Keratinocyte (primary cell): Measurements from ENCODE around the gene DLG2. TPM values are rescaled to one million over a fixed set of nuclear protein-coding genes. Genes with fewer than 3 reads are reported as not detected.

Experiments used
- DNase-seq: peaks from one replicate; pipeline ENCODE4 v3.0.0-alpha.2; 2011; ENCODE audit warnings: low read depth, missing footprints, low spot score
- FAIRE-seq: peaks from 2 replicates; lab custom pipeline; 2011; peaks lifted over from hg19 to GRCh38; lab: Jason Lieb, UNC
- H2AFZ ChIP-seq: 2 replicates; pipeline ENCODE4 v1.6.0; 2012; ENCODE audit warnings: low read length, control low read depth, inconsistent platforms; ENCODE audit not compliant: control insufficient read depth
- H3K27ac ChIP-seq: 2 replicates; pipeline ENCODE4 v1.5.1; 2011; ENCODE audit warnings: low read length; ENCODE audit not compliant: control insufficient read depth, insufficient read depth
- H3K27me3 ChIP-seq: 3 replicates; pipeline ENCODE4 v1.6.0; 2011; ENCODE audit warnings: low read length; ENCODE audit not compliant: control insufficient read depth, insufficient read depth; ENCODE audit errors: extremely low read depth
- H3K36me3 ChIP-seq, 2 experiments: 2 replicates in 1 of 2; 3 replicates in 1 of 2; pipeline ENCODE4 v1.5.1; 2011; ENCODE audit warnings: low read length in 2 of 2, mild to moderate bottlenecking in 1 of 2; ENCODE audit not compliant: control insufficient read depth in 2 of 2, insufficient read depth in 2 of 2; ENCODE audit errors: extremely low read depth in 1 of 2
- H3K4me1 ChIP-seq: 3 replicates; pipeline ENCODE4 v1.5.1; 2011; ENCODE audit warnings: low read length; ENCODE audit not compliant: control insufficient read depth, insufficient read depth; ENCODE audit errors: extremely low read depth
- H3K4me2 ChIP-seq: 3 replicates; pipeline ENCODE4 v1.6.0; 2011; ENCODE audit warnings: low read depth, low read length; ENCODE audit not compliant: control insufficient read depth, insufficient read depth; ENCODE audit errors: extremely low read depth
- H3K4me3 ChIP-seq, 3 experiments: fragments of 200-600 bp in 1 of 3; sonication (generic) in 1 of 3; 2 replicates in 2 of 3; 3 replicates in 1 of 3; pipeline ENCODE4 v1.5.1; 2011 to 2016; ENCODE audit warnings: low read length in 3 of 3, mild to moderate bottlenecking in 3 of 3, control low read depth in 2 of 3, inconsistent platforms in 1 of 3, low read depth in 1 of 3, mixed read lengths in 1 of 3, mixed run types in 1 of 3, moderate library complexity in 1 of 3; ENCODE audit not compliant: control insufficient read depth in 2 of 3, insufficient read depth in 2 of 3; ENCODE audit errors: extremely low read depth in 1 of 3
- H3K79me2 ChIP-seq: 2 replicates; pipeline ENCODE4 v1.6.0; 2012; ENCODE audit warnings: low read length; ENCODE audit not compliant: control insufficient read depth, insufficient read depth
- H3K9ac ChIP-seq: 3 replicates; pipeline ENCODE4 v1.6.0; 2011; ENCODE audit warnings: low read length; ENCODE audit not compliant: control insufficient read depth, insufficient read depth; ENCODE audit errors: extremely low read depth
- H3K9me1 ChIP-seq: 3 replicates; pipeline ENCODE4 v1.6.0; 2011; ENCODE audit warnings: low read length; ENCODE audit not compliant: control insufficient read depth, insufficient read depth; ENCODE audit errors: extremely low read depth
- H3K9me3 ChIP-seq: 2 replicates; pipeline ENCODE4 v1.5.1; 2012; ENCODE audit warnings: low read depth, low read length; ENCODE audit not compliant: control insufficient read depth
- H4K20me1 ChIP-seq: 3 replicates; pipeline ENCODE4 v1.6.0; 2011; ENCODE audit warnings: low read length; ENCODE audit not compliant: control insufficient read depth, insufficient read depth; ENCODE audit errors: extremely low read depth
- EZH2 ChIP-seq: IDR thresholded peaks from one replicate; pipeline ENCODE4 v1.6.1; 2012; ENCODE audit warnings: inconsistent platforms, mild to moderate bottlenecking, low read length, moderate library complexity
- dilution Hi-C: fragments of 300-500 bp; cut with MboI; formaldehyde crosslinking; loops from one replicate; pipeline ENCODE4 v1.7.0; 2020; ENCODE audit warnings: low sequenced_read_pairs; ENCODE audit not compliant: extremely low pct_ligation_motif_present
- polyA plus RNA-seq, 5 experiments: library from polyadenylated mRNA; depleted of rRNA in 3 of 5; stranded (reverse) in 3 of 5; stranded (forward) in 1 of 5; unstranded in 1 of 5; fragments of >200 nt; gene quantifications; 1 replicate in 1 of 5; 2 replicates in 3 of 5; 3 replicates in 1 of 5; pipeline versions ENCODE4 v1.2.1 to v1.2.3, GENCODE V29; 2011 to 2012; ENCODE audit warnings: missing spikeins in 2 of 5, low read depth in 1 of 5, low replicate concordance in 1 of 5
- TF ChIP-seq, protein P1 (sequence below), 3 experiments: IDR thresholded peaks in 1 of 3; conservative IDR thresholded peaks in 1 of 3; optimal IDR thresholded peaks in 1 of 3; 2 replicates in 2 of 3; 3 replicates in 1 of 3; pipeline versions ENCODE3 to v1.5.1; 2011; ENCODE audit warnings: low read length in 3 of 3, mild to moderate bottlenecking in 3 of 3, moderate library complexity in 2 of 3, control low read depth in 1 of 3, inconsistent platforms in 1 of 3; ENCODE audit not compliant: insufficient read depth in 2 of 3; ENCODE audit errors: extremely low read depth in 1 of 3

DLG2 gene
- polyA plus RNA-seq, 1 donor (not counting 4 experiments of a cell fraction or from before 2014, with no cell fraction given), result 0.55 TPM

DNA sequence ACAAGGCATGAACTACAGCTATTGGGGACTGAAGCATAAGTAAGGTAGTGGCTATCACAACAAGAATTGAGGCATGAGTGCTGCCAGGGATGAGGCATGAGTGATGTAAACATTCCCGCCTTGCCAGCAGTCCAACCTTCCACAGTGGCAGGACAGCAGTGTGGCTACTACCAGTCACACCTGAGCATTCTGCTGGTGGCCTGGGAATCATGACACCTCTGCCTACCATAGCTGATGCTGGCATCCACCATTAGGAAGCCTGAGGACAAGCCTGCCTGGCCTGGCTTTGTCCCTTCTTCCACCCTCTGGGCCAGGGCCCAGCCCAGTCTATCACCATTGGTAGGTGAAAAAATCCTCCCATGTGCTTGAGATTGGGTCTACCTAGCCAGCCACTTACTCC is 1628.2 kb downstream of the DLG2 start:
- H4K20me1 ChIP-seq, result no peaks in the 10 kb centered on the region
- H3K4me2 ChIP-seq, result no peak overlapping the region
- DNase-seq (no peak), FAIRE-seq (no peak)
- no peaks in the 10 kb centered on the region for H3K79me2 ChIP-seq
- H3K4me1 ChIP-seq, result no peaks in the 10 kb centered on the region
- no peaks in the 10 kb centered on the region for H3K36me3 ChIP-seq
- H3K9me3 ChIP-seq, result no peaks in the 10 kb centered on the region
- no peaks in the 10 kb centered on the region for H3K27me3 ChIP-seq
- H3K4me3 ChIP-seq, result no peak overlapping the region
- no peak for TF ChIP-seq EZH2
- TF ChIP-seq, protein P1, sequence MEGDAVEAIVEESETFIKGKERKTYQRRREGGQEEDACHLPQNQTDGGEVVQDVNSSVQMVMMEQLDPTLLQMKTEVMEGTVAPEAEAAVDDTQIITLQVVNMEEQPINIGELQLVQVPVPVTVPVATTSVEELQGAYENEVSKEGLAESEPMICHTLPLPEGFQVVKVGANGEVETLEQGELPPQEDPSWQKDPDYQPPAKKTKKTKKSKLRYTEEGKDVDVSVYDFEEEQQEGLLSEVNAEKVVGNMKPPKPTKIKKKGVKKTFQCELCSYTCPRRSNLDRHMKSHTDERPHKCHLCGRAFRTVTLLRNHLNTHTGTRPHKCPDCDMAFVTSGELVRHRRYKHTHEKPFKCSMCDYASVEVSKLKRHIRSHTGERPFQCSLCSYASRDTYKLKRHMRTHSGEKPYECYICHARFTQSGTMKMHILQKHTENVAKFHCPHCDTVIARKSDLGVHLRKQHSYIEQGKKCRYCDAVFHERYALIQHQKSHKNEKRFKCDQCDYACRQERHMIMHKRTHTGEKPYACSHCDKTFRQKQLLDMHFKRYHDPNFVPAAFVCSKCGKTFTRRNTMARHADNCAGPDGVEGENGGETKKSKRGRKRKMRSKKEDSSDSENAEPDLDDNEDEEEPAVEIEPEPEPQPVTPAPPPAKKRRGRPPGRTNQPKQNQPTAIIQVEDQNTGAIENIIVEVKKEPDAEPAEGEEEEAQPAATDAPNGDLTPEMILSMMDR (optimal IDR thresholded peaks at IDR 0.05 in 1 of 3, IDR thresholded peaks at IDR 0.05 in 1 of 3, conservative IDR thresholded peaks at IDR 0.05 in 1 of 3; ENCODE audit: extremely low read depth in 1 of 3, insufficient read depth in 2 of 3, low read length in 3 of 3), result no peak
- no peak overlapping the region for H3K27ac ChIP-seq
- no peak overlapping the region for H3K9ac ChIP-seq
- H2AFZ ChIP-seq, result no peak overlapping the region
- no peaks in the 10 kb centered on the region for H3K9me1 ChIP-seq
- dilution Hi-C loops, result no loop called here

DNA sequence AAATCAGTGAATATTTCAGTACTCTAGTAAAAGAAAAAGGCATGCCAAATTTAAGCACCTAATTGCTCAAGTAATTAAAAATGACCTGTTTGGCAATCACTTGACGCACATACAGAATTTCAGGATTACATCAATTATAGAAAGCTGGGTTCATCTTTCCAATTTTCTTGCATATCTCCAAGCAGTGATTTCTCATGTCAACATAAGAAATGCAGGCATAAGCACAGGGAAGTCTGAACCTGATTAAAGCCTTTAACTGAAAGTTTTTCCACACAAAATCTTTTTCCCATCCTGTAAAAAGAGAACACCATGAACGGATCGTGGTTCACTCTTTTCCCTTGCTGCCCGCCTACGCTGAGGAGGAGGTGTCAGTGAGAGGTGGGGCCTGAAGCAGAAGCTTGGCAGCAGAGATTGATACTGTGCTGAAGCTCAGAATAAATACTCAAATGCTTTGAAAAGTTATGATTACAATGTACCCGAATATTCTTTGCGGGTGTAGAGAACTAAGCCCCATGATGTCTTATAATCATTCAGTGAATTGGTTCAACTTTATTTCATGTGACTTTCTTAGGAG is 1636.9 kb downstream of the DLG2 start:
- Histone ChIP-seq H3K4me3 (no peak overlapping the region), H3K9me1 (no peaks in the 10 kb centered on the region), H3K4me2 (no peak overlapping the region), H3K9me3 (no peaks in the 10 kb centered on the region), H3K79me2 (no peaks in the 10 kb centered on the region), H2AFZ (no peak overlapping the region), H3K4me1 (no peaks in the 10 kb centered on the region), H3K27me3 (no peaks in the 10 kb centered on the region), H3K36me3 (no peaks in the 10 kb centered on the region), H3K9ac (no peak overlapping the region), H3K27ac (no peak overlapping the region), H4K20me1 (no peaks in the 10 kb centered on the region)
- TF ChIP-seq, protein P1 (optimal IDR thresholded peaks at IDR 0.05 in 1 of 3, IDR thresholded peaks at IDR 0.05 in 1 of 3, conservative IDR thresholded peaks at IDR 0.05 in 1 of 3; ENCODE audit: extremely low read depth in 1 of 3, insufficient read depth in 2 of 3, low read length in 3 of 3), result no peak
- no peak for TF ChIP-seq EZH2
- no peak for FAIRE-seq
- DNase-seq, result no peak
- dilution Hi-C loops, result no loop called here
